ENCODE data around the gene TMEM131. TPM values are rescaled to one million over a fixed set of nuclear protein-coding genes. Genes with fewer than 3 reads are reported as not detected.

Gene TMEM131
- total RNA-seq, 1 experiment from 2014 or later: 5.9 TPM

- Histone ChIP-seq H3K4me3 (no peak overlapping the region), H3K36me3 (peaks cover 12% of the 10 kb centered on the region), H3K27me3 (no peaks in the 10 kb centered on the region), H3K9me3 (no peaks in the 10 kb centered on the region)
- DNase-seq: no peak
Measured at GRCh38 chr2:97797355-97797754, 198.4 kb downstream of the TMEM131 start.

- no peak for DNase-seq
- Histone ChIP-seq H3K4me3 (no peak overlapping the region), H3K9me3 (no peaks in the 10 kb centered on the region), H3K27me3 (no peaks in the 10 kb centered on the region), H3K36me3 (peaks cover 7% of the 10 kb centered on the region)
Measured at GRCh38 chr2:97796465-97797126, 199.2 kb downstream of the TMEM131 start.

GRCh38 chr2:97792416-97792815, 203.3 kb downstream of the TMEM131 start:
- Histone ChIP-seq H3K27me3 (no peaks in the 10 kb centered on the region), H3K4me3 (no peak overlapping the region), H3K9me3 (no peaks in the 10 kb centered on the region), H3K36me3 (peaks cover 7% of the 10 kb centered on the region)
- DNase-seq: no peak

GRCh38 chr2:97788986-97789644, 206.6 kb downstream of the TMEM131 start:
- H3K27me3 ChIP-seq: no peaks in the 10 kb centered on the region
- DNase-seq: no peak
- H3K36me3 ChIP-seq: peaks cover 4% of the 10 kb centered on the region; the same call in 1 of the 2 replicates
- H3K4me3 ChIP-seq: no peak overlapping the region
- H3K9me3 ChIP-seq: no peaks in the 10 kb centered on the region

- no peak for DNase-seq
- H3K9me3 ChIP-seq: no peaks in the 10 kb centered on the region
- no peaks in the 10 kb centered on the region for H3K27me3 ChIP-seq
- no peak overlapping the region for H3K4me3 ChIP-seq
- no peaks in the 10 kb centered on the region for H3K36me3 ChIP-seq
Measured at GRCh38 chr2:97785818-97786217, 209.9 kb downstream of the TMEM131 start.

- Histone ChIP-seq H3K27me3 (no peaks in the 10 kb centered on the region), H3K4me3 (no peak overlapping the region), H3K9me3 (no peaks in the 10 kb centered on the region), H3K36me3 (no peaks in the 10 kb centered on the region)
- no peak for DNase-seq
Measured at GRCh38 chr2:97784953-97785352, 210.8 kb downstream of the TMEM131 start.

- no peak overlapping the region for H3K4me3 ChIP-seq
- no peaks in the 10 kb centered on the region for H3K9me3 ChIP-seq
- no peaks in the 10 kb centered on the region for H3K27me3 ChIP-seq
- H3K36me3 ChIP-seq: no peaks in the 10 kb centered on the region; the same call in 1 of the 2 replicates
- DNase-seq: no peak
Measured at GRCh38 chr2:97781981-97782380, 213.8 kb downstream of the TMEM131 start.

- H3K36me3 ChIP-seq: peaks cover 2% of the 10 kb centered on the region
- no peak for DNase-seq
- H3K27me3 ChIP-seq: no peaks in the 10 kb centered on the region
- H3K9me3 ChIP-seq: no peaks in the 10 kb centered on the region
- no peak overlapping the region for H3K4me3 ChIP-seq
Measured at GRCh38 chr2:97779141-97779540, 216.6 kb downstream of the TMEM131 start.

- Histone ChIP-seq H3K4me3 (no peak overlapping the region), H3K36me3 (peaks cover 9% of the 10 kb centered on the region), H3K27me3 (no peaks in the 10 kb centered on the region), H3K9me3 (no peaks in the 10 kb centered on the region)
- no peak for DNase-seq
Measured at GRCh38 chr2:97775074-97775473, 220.7 kb downstream of the TMEM131 start.

GRCh38 chr2:97774425-97774824, 221.3 kb downstream of the TMEM131 start:
- no peak for DNase-seq
- Histone ChIP-seq H3K4me3 (no peak overlapping the region), H3K27me3 (no peaks in the 10 kb centered on the region), H3K9me3 (no peaks in the 10 kb centered on the region), H3K36me3 (peaks cover 9% of the 10 kb centered on the region)

- H3K27me3 ChIP-seq: no peaks in the 10 kb centered on the region
- H3K4me3 ChIP-seq: no peak overlapping the region
- no peak for DNase-seq
- no peaks in the 10 kb centered on the region for H3K9me3 ChIP-seq
- peaks cover 9% of the 10 kb centered on the region; the same call in 1 of the 2 replicates for H3K36me3 ChIP-seq
Measured at GRCh38 chr2:97770445-97770844, 225.3 kb downstream of the TMEM131 start.

GRCh38 chr2:97769711-97770110, 226.0 kb downstream of the TMEM131 start:
- no peaks in the 10 kb centered on the region for H3K9me3 ChIP-seq
- no peak for DNase-seq
- H3K36me3 ChIP-seq: peaks cover 9% of the 10 kb centered on the region; the same call in 1 of the 2 replicates
- no peaks in the 10 kb centered on the region for H3K27me3 ChIP-seq
- H3K4me3 ChIP-seq: no peak overlapping the region

GRCh38 chr2:97769308-97769707, 226.4 kb downstream of the TMEM131 start:
- Histone ChIP-seq H3K9me3 (no peaks in the 10 kb centered on the region), H3K4me3 (no peak overlapping the region), H3K27me3 (no peaks in the 10 kb centered on the region), H3K36me3 (peaks cover 9% of the 10 kb centered on the region; the same call in 1 of the 2 replicates)
- no peak for DNase-seq

GRCh38 chr2:97766567-97766966, 229.2 kb downstream of the TMEM131 start:
- H3K9me3 ChIP-seq: no peaks in the 10 kb centered on the region
- peaks cover 3% of the 10 kb centered on the region; the same call in 1 of the 2 replicates for H3K36me3 ChIP-seq

GRCh38 chr2:97765933-97766332, 229.8 kb downstream of the TMEM131 start:
- Histone ChIP-seq H3K4me3 (no peak overlapping the region), H3K27me3 (no peaks in the 10 kb centered on the region), H3K36me3 (peaks cover 3% of the 10 kb centered on the region; the same call in 1 of the 2 replicates), H3K9me3 (no peaks in the 10 kb centered on the region)
- no peak for DNase-seq

More at GRCh38 chr2:97766567-97766966, 229.2 kb downstream of the TMEM131 start:
- DNase-seq: no peak
- Histone ChIP-seq H3K4me3 (no peak overlapping the region), H3K27me3 (no peaks in the 10 kb centered on the region)

- no peak for DNase-seq
- Histone ChIP-seq H3K4me3 (no peak overlapping the region), H3K27me3 (no peaks in the 10 kb centered on the region), H3K9me3 (no peaks in the 10 kb centered on the region), H3K36me3 (peaks cover 5% of the 10 kb centered on the region)
Measured at GRCh38 chr2:97764559-97765263, 231.0 kb downstream of the TMEM131 start.

- Histone ChIP-seq H3K36me3 (peaks cover 9% of the 10 kb centered on the region), H3K9me3 (no peaks in the 10 kb centered on the region), H3K4me3 (no peak overlapping the region), H3K27me3 (no peaks in the 10 kb centered on the region)
- no peak for DNase-seq
Measured at GRCh38 chr2:97763176-97763845, 232.4 kb downstream of the TMEM131 start.

All from MG63 (cell line).